HG03108 (cell line): ENCODE measurements around the gene FERMT2.

Experiments
- ATAC-seq: cut with Tn5 transposase; IDR thresholded peaks from one replicate; pipeline ENCODE4 v1.9.1; 2021; ENCODE audit warnings: moderate library complexity; ENCODE audit not compliant: unreplicated experiment

Gene FERMT2

DNA sequence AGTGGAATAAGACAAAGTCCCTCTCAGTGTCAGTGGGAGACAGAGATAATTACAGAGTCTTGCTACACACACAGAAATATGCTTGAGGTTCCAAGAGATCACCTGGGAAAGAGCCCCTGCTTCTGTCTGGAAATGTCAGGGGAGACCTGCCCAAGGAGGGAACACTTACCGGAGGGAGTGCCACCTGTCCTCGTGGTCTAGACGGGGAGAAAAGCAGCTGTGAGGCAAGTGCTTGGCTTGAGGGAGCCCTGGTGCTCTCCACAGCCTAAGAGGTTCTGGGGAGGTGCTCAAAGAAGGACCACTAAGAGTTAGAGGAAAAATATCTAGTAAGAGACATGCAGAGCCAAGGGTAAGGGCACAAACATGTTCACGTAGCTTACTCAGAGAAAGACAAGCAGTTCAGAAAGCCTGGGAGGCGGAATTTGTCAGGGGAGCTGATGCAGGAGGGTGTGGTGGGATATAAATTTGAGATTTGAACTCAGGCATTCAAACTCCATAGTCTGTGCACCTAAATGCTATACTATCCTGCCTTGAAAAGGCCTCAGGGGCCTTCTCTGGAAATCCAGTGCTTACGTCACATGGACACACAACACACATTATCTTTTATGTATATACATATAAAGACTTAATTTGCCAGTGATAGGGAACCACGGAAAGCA, 121.2 kb downstream of the FERMT2 start:
- no peak for ATAC-seq

GRCh38 chr14:52827426-52827825, 123.4 kb downstream of the FERMT2 start:
- no peak for ATAC-seq

DNA sequence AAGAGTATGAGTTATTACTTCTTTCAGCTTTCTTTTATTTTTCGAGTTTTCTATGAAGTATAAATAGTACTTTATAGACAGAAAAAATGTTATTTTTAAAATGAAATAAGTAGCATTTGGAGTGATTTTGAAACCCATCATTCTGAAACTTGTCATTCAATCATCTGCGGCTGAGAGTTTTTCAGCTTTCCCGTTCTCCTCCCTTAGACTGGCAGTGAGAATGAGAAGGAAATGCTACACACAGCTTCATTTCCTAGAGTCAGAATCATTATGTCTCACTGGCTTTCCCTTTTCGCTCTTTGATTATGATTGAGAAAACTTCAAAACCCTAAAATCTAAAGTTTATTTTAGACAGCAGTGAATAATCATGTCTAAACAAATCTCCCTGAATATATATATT, 125.8 kb downstream of the FERMT2 start:
- no peak for ATAC-seq

DNA sequence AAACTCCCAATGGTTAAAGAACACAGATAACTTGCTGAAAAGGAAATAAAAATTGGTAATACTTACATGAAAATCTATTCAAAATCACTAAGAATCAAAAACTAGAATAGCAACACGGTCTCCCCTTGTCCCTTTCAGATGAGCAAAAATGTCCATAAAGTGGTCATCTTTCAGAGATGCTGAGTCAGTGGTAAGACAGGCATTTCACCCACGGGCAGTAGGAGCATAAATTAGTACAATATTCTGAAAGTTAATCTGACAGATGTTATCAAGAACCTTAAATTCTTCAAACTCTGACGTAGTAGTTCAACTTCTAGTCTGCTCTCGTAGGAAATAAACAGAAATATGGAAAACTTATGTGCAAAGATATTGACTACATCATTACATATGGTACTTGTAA, 126.4 kb downstream of the FERMT2 start:
- no peak for ATAC-seq

GRCh38 chr14:52821805-52822250, 129.0 kb downstream of the FERMT2 start:
- ATAC-seq = no peak

DNA sequence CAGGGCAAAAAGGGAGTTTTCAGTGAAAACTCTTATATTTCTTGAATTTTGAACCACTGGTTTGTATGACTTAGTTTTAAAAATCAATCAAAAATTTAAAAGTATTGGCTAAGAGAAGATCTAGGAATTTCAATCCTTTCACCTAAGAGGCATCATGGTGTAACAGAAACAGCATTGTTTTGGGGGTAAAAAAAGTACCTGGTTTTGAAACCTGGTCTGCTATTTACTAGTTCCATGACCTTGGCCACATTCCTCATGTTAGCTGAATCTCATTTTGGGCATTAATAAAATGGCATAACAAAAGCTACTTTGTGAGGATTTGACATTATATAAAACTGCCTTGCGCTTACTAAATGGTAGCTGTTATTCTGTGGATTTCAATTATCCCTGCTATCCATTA, 142.7 kb downstream of the FERMT2 start:
- ATAC-seq = no peak
